Activated naive CD8-positive, alpha-beta T cell treated with anti-CD3 and anti-CD28 coated beads, Interleukin-2, amount 10 ng/mL, durations not matched to agents 7 days and 5 days (primary cell): Measurements from ENCODE around the gene TRIM28. TPM values are rescaled to one million over a fixed set of nuclear protein-coding genes. Genes with fewer than 3 reads are reported as not detected.

Source experiments
- ATAC-seq: fragments of 150-1000 bp; cut with Tn5 transposase; one replicate; pipeline ENCODE4 v1.10.0; 2021; ENCODE audit warnings: low read depth, moderate library complexity
- POLR2A ChIA-PET: fragments of 350-600 bp; sonication (Branson Sonifier 250); formaldehyde crosslinking; loops from one replicate; lab custom pipeline; 2021; ENCODE audit warnings: antibody characterized with exemption; lab: Charles Lee
- DNase-seq: peaks from one replicate; pipeline ENCODE4 v3.0.0; 2021
- H3K27ac Mint-ChIP-seq: one replicate; pipeline ENCODE4 v1.8.0; 2022; ENCODE audit warnings: mild to moderate bottlenecking, mixed read lengths
- H3K27me3 Mint-ChIP-seq: one replicate; pipeline ENCODE4 v1.8.0; 2022; ENCODE audit warnings: mild to moderate bottlenecking, moderate library complexity, mixed read lengths
- H3K36me3 Mint-ChIP-seq: one replicate; pipeline ENCODE4 v1.8.0; 2021; ENCODE audit warnings: mild to moderate bottlenecking, mixed read lengths
- H3K4me1 Mint-ChIP-seq: one replicate; pipeline ENCODE4 v1.8.0; 2021; ENCODE audit warnings: mixed read lengths
- H3K4me3 Mint-ChIP-seq: one replicate; pipeline ENCODE4 v1.8.0; 2022; ENCODE audit warnings: mild to moderate bottlenecking, moderate library complexity, mixed read lengths
- H3K9me3 Mint-ChIP-seq: one replicate; pipeline ENCODE4 v1.8.0; 2021; ENCODE audit warnings: mixed read lengths
- total RNA-seq, 2 experiments: library from RNA; stranded (reverse); gene quantifications; one replicate each; pipeline ENCODE4 v1.2.3, GENCODE V29; 2021

TRIM28 gene
- total RNA-seq, 2 experiments from 2014 or later: 409 to 412 TPM

GRCh38 chr19:58547323-58548312, 3.8 kb downstream of the TRIM28 start:
- Mint-ChIP-seq H3K27me3 (peaks cover 5% of the 10 kb centered on the region), H3K9me3 (no peaks in the 10 kb centered on the region), H3K4me3 (no peak overlapping the region), H3K36me3 (peaks cover 33% of the 10 kb centered on the region), H3K4me1 (peaks cover 34% of the 10 kb centered on the region), H3K27ac (no peak overlapping the region)
- ATAC-seq: no peak
- no peak for DNase-seq
- POLR2A ChIA-PET: interaction anchor here (1.2 to 1.4 kb wide), 2 partner anchors 28 kb away, joined by 4 to 6 read pairs; partner anchors contain the start of gene ZBTB45

GRCh38 chr19:58548859-58549663, 5.2 kb downstream of the TRIM28 start:
- no peak overlapping the region for H3K4me3 Mint-ChIP-seq
- no peaks in the 10 kb centered on the region for H3K9me3 Mint-ChIP-seq
- no peak overlapping the region for H3K27ac Mint-ChIP-seq
- no peaks in the 10 kb centered on the region for H3K27me3 Mint-ChIP-seq
- no peak for DNase-seq
- peaks cover 39% of the 10 kb centered on the region for H3K36me3 Mint-ChIP-seq
- peaks cover 35% of the 10 kb centered on the region for H3K4me1 Mint-ChIP-seq
- POLR2A ChIA-PET: interaction anchor here (0.5 kb wide), 1 partner anchor 25 kb away, joined by 3 read pairs; no protein-coding TSS in a partner anchor
- no peak for ATAC-seq

- POLR2A ChIA-PET: no interaction called here
- Mint-ChIP-seq H3K27me3 (no peaks in the 10 kb centered on the region), H3K4me1 (peaks cover 37% of the 10 kb centered on the region), H3K27ac (no peak overlapping the region), H3K36me3 (peaks cover 37% of the 10 kb centered on the region), H3K9me3 (no peaks in the 10 kb centered on the region), H3K4me3 (no peak overlapping the region)
- no peak for ATAC-seq
- no peak for DNase-seq
Observed at GRCh38 chr19:58549664-58550361, 5.9 kb downstream of the TRIM28 start.

GRCh38 chr19:58550362-58551122, 6.7 kb downstream of the TRIM28 start:
- POLR2A ChIA-PET: interaction anchor here (0.6 to 1.8 kb wide), 3 partner anchors 9 to 31 kb away, joined by 3 to 4 read pairs (median 4); partner anchors contain the start of gene ZBTB45
- Mint-ChIP-seq H3K9me3 (no peaks in the 10 kb centered on the region), H3K4me3 (no peak overlapping the region), H3K36me3 (peaks cover 31% of the 10 kb centered on the region), H3K27ac (no peak overlapping the region), H3K27me3 (no peaks in the 10 kb centered on the region), H3K4me1 (peaks cover 35% of the 10 kb centered on the region)
- no peak for DNase-seq
- ATAC-seq: no peak

- Mint-ChIP-seq H3K36me3 (peaks cover 27% of the 10 kb centered on the region), H3K27ac (peak overlapping the region; percentile 30), H3K4me1 (peaks cover 30% of the 10 kb centered on the region), H3K4me3 (no peak overlapping the region), H3K27me3 (no peaks in the 10 kb centered on the region), H3K9me3 (no peaks in the 10 kb centered on the region)
- ATAC-seq (no peak), DNase-seq (no peak)
- POLR2A ChIA-PET: interaction anchor here (0.6 to 1.8 kb wide), 3 partner anchors 8 to 31 kb away, joined by 3 to 4 read pairs (median 4); partner anchors contain the start of gene ZBTB45
Observed at GRCh38 chr19:58551123-58551497, 7.2 kb downstream of the TRIM28 start.

- no peaks in the 10 kb centered on the region for H3K27me3 Mint-ChIP-seq
- no peak for ATAC-seq
- H3K27ac Mint-ChIP-seq: peak overlapping the region; percentile 48
- H3K36me3 Mint-ChIP-seq: peaks cover 25% of the 10 kb centered on the region
- no peak overlapping the region for H3K4me3 Mint-ChIP-seq
- no peaks in the 10 kb centered on the region for H3K9me3 Mint-ChIP-seq
- POLR2A ChIA-PET: interaction anchor here (0.8 to 3.7 kb wide), 5 partner anchors 7 to 32 kb away, joined by 4 to 72 read pairs (median 18); partner anchors contain the start of genes TRIM28 and ZBTB45
- DNase-seq: no peak
- peaks cover 30% of the 10 kb centered on the region for H3K4me1 Mint-ChIP-seq
Observed at GRCh38 chr19:58551577-58552471, 8.0 kb downstream of the TRIM28 start.

GRCh38 chr19:58552655-58553054, 8.8 kb downstream of the TRIM28 start:
- no peaks in the 10 kb centered on the region for H3K9me3 Mint-ChIP-seq
- H3K36me3 Mint-ChIP-seq: peaks cover 31% of the 10 kb centered on the region
- ATAC-seq: no peak
- no peaks in the 10 kb centered on the region for H3K27me3 Mint-ChIP-seq
- H3K4me1 Mint-ChIP-seq: peaks cover 34% of the 10 kb centered on the region
- POLR2A ChIA-PET: interaction anchor here (0.6 to 3.7 kb wide), 5 partner anchors 8 to 771 kb away, joined by 3 to 72 read pairs (median 18); partner anchors contain the start of genes TRIM28 and ZBTB45
- no peak overlapping the region for H3K4me3 Mint-ChIP-seq
- no peak for DNase-seq
- peak overlapping the region; percentile 22 for H3K27ac Mint-ChIP-seq

- peaks cover 30% of the 10 kb centered on the region for H3K36me3 Mint-ChIP-seq
- no peaks in the 10 kb centered on the region for H3K27me3 Mint-ChIP-seq
- peak overlapping the region; percentile 96 for H3K4me3 Mint-ChIP-seq
- H3K9me3 Mint-ChIP-seq: no peaks in the 10 kb centered on the region
- POLR2A ChIA-PET: interaction anchor here (0.6 to 3.7 kb wide), 10 partner anchors 9 to 1217 kb away, joined by 3 to 72 read pairs (median 9); partner anchors contain the start of genes MZF1, TRIM28 and ZBTB45
- peak overlapping the region; percentile 94 for H3K27ac Mint-ChIP-seq
- DNase-seq (no peak), ATAC-seq (no peak)
- H3K4me1 Mint-ChIP-seq: peaks cover 31% of the 10 kb centered on the region
Observed at GRCh38 chr19:58553799-58554493, 10.1 kb downstream of the TRIM28 start.

GRCh38 chr19:58554494-58555368, 10.9 kb downstream of the TRIM28 start, which contains the start of gene CHMP2A:
Gene CHMP2A, minus strand, starts transcription at chr19:58555105. Its CDS starts 893 bp downstream, at chr19:58554212.
- Mint-ChIP-seq H3K27ac (peak within 1 kb of the TSS; percentile 98), H3K4me3 (peak within 1 kb of the TSS; percentile 96), H3K9me3 (no peaks in the 10 kb centered on the region), H3K4me1 (peaks cover 33% of the 10 kb centered on the region), H3K27me3 (no peaks in the 10 kb centered on the region), H3K36me3 (peaks cover 30% of the 10 kb centered on the region)
- POLR2A ChIA-PET: interaction anchor here (0.6 to 3.7 kb wide), 13 partner anchors 8 to 1218 kb away, joined by 3 to 72 read pairs (median 8); partner anchors contain the start of genes MZF1, TRIM28, ZBTB45 and ZNF324B
- DNase-seq (peak; percentile 98), ATAC-seq (peak; percentile 45)
